Activated effector memory CD4-positive, alpha-beta T cell treated with anti-CD3 and anti-CD28 coated beads, Interleukin-2, amount 50 U/mL, for 16 hours (primary cell): Measurements from ENCODE around the gene TSHZ1.

Source experiments
- DNase-seq: peaks from one replicate; pipeline ENCODE4 v3.0.0-alpha.2; 2020

Gene TSHZ1, protein sequence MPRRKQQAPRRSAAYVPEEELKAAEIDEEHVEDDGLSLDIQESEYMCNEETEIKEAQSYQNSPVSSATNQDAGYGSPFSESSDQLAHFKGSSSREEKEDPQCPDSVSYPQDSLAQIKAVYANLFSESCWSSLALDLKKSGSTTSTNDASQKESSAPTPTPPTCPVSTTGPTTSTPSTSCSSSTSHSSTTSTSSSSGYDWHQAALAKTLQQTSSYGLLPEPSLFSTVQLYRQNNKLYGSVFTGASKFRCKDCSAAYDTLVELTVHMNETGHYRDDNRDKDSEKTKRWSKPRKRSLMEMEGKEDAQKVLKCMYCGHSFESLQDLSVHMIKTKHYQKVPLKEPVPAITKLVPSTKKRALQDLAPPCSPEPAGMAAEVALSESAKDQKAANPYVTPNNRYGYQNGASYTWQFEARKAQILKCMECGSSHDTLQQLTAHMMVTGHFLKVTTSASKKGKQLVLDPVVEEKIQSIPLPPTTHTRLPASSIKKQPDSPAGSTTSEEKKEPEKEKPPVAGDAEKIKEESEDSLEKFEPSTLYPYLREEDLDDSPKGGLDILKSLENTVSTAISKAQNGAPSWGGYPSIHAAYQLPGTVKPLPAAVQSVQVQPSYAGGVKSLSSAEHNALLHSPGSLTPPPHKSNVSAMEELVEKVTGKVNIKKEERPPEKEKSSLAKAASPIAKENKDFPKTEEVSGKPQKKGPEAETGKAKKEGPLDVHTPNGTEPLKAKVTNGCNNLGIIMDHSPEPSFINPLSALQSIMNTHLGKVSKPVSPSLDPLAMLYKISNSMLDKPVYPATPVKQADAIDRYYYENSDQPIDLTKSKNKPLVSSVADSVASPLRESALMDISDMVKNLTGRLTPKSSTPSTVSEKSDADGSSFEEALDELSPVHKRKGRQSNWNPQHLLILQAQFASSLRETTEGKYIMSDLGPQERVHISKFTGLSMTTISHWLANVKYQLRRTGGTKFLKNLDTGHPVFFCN (N-terminal part only)

DNA sequence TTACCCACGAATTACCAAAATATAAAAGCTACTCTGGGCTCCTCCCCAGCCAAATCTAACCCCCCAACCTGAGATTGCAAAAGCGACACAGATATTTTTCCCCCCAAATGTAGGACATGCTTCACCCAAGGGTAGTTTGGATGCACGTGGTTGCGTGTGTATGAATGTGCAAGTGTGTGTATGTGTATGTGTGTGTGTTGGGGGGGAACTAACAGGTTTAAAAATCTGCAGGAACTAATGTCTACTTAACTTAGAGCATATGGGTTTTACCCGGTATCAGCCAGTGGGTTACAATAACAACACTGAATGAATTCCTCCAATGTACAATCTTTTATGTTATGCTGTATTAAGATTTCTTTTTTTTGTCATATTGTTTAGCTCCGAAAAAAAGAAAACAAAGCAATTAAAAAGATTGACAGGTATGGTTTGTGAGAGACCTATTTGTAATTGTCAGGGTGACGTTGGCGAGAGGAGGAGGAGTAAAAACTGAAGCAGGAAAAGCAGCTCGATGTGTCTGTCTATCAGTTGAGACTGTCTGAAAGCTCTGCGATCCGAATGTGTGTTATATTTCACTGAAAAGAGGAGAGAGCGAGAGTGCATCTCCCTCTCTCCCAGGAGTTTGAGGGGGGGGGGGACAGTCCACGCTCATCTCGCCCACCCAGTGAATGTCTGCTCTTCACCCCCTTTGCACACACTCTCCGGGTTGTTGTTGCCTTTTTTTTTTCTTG, at the start of gene TSHZ1:
Gene TSHZ1, plus strand, starts transcription at position 524 of the 728 bp plus-strand sequence. CDS start 1,080 bp downstream, outside the sequence.
- DNase-seq = peak; percentile 80

DNA sequence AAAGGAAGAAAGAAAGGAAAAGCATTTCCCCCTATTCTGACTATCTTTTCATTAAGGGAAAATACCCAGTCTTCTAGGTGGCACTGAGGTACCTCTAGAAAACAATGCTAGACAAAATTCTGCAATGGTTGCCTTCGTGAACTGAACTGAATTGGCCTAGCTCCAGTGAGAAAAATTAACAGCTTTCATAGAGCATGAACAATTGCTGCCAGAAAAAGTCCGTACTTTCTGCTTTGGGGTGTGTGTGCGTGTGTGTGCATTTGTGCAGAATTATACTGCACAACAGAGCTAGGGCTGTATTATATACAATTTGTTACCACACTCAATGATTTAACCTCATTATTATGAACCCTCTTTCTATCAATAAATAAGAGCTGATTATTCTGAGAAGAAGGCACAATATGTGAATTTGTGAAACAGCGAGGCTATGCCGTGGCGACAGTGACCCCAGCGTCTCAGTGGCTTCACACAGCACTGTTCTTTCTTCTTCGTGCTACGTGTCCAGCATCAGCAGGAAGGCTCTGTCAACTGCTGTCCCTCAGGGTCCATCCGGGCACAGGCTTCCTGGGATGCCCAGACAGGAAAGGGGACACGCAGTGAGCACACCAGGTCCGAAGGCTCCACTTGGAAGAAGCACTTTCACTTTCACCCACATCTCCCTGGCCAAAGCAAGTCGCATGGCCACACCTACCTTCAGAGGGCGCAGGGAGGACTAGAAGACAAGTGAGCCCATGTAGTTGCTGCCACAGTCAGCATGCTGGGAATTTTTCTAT, 49.2 kb upstream of the TSHZ1 start:
- DNase-seq = no peak

DNA sequence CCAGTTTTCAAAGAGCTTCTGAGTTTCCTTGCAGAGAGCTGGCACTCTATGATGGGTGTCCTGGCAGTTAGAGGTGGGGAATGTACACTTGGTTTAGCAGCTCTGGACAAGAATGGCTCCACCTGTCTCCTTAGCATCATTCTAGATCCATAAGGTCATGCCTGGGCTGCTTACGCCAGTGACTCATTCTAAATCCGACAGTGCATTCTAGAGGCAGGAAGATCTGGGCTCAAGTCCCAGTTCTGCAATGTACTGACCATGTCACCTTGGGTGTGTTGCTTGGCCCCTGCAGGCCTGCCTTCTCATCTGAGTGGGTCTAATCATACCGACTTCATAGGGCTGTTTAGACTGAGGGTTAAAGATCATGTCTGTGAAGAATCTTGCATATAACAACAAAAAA, 48.1 kb upstream of the TSHZ1 start:
- DNase-seq = no peak

DNA sequence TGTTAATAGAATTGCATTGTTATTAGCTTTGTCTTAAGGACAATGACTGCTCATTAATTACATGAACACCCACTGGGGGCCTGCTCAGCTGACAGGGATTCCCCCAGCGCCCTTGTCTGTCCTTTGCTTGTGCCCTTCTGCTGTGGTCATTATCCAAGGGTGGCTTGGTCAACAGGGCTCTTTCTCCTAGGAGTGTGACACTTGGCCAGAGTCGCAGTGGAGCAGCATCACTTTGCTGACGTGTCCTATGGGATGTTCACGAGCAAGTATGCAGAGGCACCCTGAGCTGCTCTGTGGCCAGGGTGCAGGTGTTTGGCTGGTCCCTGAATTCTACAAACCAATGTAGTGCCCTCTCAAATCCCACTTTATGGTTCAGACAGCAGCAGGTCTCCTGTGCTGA, 47.6 kb upstream of the TSHZ1 start:
- no peak for DNase-seq

DNA sequence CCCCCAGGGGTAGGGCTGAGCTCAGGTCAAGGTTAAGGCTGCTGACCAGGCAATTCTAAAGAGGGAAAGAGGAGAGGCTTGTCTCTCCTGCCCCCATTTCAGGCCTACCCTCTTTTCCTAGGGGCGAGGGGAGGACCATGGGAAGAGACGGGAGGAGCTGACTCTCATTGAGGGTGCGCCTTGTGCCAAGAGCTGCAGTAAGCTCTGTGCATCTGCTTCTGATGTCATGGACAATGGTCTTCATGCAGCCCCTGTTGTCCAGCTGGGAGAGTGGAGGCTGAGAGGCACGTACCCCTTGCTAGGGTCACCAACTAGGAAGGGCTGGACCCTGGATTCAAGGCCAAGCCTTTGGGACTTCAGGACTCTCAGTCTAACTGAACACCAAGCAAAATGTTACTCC, 46.9 kb upstream of the TSHZ1 start:
- no peak for DNase-seq

DNA sequence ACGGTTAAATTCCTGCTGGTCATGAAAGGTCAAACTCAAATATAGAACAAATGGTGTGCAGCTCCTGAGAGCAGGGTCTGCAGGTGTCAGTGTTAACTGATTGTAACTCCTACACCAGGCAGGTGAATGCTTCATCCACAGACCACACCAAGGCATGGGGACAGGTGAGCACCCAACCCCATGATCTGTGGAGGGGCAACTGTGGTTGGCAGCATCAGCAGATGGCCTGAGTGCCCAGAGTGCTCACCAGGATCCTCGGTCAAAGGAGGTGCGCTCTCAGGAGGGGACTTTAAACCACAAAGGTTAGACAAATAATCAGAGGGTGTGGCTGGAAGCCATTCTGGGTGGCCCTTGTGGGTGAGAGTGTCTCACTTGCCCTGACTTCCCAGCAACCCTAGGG, 46.1 kb upstream of the TSHZ1 start:
- DNase-seq = no peak

DNA sequence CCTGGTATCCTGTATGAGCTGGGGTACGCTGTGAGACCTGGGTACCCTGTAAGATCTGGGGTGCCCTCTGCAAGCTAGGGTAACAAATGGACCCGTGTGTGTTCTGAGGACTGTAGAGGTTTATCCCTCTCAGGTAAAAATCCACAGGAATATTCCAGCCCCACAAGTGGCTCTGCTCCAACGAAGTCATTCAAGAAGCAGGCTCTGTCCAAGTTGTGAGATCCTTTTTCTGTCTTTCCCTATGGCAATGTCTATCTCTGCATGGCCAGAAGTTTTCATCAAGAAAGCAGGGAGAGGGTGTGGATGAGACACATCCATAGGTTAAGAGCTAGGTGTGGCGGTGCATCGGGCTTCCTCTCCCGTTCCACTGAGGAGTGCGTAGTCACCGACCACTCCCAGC, 44.7 kb upstream of the TSHZ1 start:
- no peak for DNase-seq

DNA sequence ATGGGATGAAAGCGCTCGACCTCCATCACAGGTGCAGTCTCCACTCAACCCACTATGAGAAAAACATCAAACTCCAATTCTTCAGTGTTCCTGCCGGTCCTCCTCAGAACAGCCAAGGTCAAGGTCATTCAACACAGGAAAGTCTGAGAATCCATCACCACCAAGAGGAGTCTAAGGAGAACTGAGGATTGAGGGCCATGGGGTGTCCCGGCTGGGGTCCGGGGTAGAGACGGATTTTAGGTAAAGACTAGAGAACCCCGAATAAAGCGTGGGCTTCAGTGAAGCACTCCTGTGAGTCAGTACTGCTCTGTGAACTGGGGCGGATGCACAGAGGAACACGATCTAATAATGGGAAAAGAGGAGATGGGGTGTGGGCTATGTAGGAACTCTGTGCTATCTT, 43.5 kb upstream of the TSHZ1 start:
- DNase-seq = no peak

DNA sequence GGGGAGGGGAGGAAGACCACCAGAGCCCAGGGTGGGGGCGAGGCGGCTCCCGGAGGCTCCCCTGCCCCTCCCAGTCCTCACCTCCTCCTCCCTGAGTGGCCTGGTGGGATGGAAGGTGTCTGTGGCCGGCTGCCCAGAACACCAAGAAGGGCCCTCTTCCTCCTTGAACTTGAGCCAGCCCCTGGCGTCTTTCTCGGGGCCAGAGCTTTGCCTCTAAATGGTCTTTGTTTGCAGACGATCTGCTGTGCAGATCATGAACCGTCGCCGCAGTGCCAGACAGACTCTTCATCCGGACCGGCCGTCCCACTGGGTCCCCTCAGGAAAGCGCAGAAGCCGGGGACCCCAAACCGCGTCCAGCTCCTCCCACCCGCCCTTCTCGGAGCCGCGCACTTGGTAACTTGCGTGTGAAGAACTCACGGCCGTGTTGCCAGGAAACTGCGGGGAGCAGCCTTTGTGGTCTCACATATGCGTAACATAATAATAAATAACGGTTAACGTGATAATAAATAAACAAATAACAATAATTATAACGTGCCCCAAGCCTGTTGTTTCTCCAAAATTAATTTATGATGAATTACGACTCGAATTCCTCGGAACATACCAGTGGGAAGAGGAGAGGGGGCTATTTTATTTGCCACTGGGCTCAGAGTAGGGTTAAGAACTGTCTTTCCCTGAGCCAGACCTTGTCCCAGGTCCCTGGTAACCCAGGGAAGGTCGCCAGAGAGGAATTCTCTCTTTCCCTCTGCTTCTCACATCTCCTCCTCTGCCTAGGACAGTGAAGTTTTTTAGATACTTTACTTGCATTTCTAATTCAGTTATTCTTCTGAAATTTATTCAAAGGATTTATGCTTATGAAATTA, 42.6 kb upstream of the TSHZ1 start:
- no peak for DNase-seq

DNA sequence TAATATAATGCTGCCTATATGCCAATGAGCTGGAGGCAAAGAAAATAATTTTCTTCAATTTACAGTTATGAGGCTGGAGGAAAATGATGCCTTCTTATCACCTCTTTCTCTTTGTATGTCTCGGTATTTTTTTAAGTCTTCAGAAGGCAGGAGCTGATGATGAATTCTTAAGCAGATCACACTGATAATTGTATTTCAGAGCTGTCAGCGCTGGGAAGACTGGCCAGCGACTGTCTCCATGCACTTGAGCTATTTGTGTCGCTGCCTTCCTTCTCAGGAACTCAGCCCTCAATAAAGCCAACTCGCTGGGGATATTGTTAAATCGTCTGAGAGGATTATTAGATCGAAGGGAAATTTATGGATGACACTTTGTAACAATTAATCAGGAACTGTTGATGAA, 42.0 kb upstream of the TSHZ1 start:
- DNase-seq = no peak

DNA sequence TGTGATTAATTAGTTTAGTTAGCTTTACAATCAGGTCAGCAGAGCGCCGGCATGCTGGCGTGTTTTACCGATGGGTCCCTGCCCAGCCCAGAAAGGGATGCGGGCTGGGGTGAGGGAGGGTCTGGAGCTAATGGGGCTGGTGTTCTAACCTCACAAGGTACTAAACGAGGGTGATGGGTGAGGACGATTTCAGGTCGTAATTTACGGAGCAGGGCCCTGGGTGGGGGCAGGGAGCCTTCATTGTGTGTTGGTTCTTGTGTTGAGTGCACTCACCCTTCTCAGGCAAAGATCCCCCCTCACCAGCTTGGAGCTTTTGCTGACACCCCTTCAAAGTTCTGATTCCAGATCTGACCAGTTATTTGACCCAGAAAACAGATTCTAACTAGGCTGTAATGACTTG, 41.2 kb upstream of the TSHZ1 start:
- peak; percentile 17 for DNase-seq

DNA sequence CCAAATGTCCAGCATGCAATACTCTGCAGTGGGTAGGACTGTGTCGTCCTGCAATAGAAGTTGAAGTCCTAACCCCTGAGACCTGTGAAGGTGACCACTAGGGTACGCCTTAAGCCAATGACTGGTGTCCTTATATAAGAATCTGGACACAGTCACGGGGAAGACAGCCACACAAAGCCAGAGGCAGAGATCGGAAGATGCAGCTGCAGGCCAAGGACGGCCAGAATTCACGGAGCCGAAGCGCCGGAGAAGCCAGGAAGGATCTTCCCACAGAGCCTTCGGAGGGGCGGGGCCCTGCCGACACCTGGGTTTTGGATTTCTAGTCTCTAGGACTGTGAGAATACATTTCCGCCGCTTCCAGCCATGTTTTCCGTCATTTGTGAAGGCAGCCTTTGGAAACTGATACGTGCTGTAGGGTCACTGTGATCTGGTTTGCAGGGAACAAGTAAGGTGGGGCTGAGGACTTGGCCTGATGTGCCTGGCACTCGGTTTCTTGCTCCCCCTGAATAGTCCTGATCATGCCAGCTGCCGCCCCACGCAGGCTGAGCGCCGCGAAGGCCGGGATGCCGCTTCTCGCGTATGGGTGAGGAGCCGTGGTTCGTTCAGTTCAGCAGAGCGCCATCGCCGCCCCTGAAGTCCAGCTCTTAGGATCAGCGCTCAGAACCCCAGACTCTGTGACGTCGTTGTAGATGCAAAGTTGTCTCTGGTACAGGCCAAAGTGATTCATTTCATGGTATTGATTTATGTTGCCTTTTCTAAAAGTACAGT, 40.4 kb upstream of the TSHZ1 start:
- DNase-seq = peak; percentile 52

DNA sequence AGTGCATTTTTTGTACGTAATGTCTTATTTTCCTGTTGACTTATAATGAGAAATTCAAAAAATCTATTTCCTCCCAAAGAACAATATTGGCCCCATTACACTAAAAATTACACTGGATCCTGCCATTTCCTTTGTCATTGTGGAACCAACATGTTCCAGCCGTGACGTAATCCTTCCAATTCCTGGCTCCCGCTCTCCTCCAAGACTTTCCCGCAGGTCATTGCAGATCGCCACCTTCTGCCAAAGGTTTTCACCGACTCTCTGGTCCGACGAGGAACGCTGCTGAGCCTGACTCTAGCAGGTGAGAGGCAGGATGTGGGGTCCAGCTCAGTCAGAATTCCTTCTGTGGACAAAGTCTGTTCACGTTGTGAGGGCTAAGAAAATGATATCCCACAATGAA, 39.7 kb upstream of the TSHZ1 start:
- DNase-seq = peak; percentile 17

DNA sequence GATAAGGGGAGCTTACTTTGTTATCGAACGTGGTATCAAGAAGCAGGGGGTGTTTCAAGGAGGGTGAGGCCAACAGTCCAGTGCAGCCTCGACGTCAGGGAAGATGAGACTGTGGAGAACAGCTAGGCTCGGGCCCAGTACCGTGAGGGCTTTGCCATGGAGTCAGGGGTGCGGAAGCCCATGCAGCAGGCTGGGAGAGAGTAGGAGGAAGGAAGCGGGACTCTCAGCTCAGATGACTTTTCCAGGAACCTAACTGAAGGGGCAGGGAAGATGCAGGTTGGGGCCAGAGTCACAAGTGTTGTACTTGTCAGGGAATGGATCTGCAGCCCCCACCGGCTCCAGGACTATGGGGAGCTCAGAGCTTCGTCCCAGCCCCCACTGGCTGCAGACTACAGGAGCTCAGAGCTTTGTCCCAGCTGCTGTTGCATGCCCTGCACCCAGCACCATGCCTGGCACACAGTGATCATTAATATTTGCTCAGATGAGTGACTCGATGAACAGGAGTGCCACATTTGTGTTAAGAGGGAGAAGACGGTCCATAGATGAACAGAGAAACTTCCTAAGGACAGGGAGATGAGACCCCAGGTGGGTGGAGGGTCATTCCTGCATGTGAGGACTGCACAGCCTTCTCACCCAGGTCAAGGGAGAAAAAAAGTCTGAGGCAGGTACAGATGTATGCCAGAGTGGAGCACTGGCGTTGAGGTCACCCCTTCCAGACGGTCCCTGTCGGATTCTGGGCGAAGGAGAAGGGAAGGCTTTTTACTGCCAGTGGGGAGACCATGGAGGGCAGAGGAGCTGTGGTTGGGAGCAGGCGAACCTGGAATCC, 38.1 kb upstream of the TSHZ1 start:
- DNase-seq = peak; percentile 45

DNA sequence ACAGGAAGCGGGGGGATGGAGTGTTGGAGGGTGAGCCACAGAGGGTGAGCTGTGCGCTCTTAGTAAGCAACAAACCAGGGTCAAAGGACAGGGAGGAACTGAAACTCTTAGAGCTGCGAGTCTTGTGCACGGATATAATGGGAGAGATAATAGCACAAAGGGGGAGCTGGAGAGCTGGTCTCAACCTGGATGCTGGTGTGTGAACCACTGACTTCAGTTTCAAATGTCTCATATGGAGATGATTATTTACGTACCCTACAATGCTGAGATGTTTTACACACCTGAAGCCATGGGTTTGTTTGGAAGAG, 37.5 kb upstream of the TSHZ1 start:
- DNase-seq = no peak

DNA sequence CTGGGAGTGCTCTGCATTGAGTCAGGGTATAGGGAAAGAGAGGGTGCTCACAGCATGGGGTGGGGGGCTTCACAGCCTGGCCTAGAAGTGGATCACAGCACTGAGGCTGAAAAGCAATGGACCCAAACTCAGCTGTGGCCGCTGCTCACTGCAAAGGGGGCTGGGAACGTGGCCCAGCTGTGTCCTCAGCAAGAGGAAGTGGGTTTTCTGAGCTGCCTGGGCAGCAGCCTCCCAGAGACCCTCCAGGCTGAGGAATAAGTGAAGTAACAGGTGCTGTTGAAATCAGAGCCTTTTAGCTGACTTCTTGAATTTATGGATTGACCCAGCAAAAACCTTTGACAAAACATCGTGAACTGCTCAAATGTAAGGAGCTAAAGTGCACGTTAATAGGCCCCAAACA, 36.9 kb upstream of the TSHZ1 start:
- DNase-seq = peak; percentile 21

DNA sequence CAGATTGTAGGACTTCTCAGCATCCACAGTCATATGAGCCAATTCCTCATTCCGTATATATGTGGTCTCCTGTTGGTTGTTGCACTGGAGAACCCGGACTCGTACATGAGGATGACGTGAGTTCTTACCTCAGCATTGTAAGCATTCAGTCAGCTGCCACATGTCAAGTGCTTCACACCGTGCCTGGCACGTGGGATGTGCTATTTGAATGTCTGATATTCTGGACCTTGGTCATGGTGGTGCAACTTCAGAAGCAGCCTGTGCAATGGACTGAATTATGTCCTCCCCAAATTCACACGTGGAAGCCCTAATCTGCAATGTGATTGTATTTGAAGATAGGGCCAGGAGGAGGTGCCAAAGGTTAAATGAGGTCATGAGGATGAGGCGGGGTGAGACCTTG, 33.7 kb upstream of the TSHZ1 start:
- no peak for DNase-seq

DNA sequence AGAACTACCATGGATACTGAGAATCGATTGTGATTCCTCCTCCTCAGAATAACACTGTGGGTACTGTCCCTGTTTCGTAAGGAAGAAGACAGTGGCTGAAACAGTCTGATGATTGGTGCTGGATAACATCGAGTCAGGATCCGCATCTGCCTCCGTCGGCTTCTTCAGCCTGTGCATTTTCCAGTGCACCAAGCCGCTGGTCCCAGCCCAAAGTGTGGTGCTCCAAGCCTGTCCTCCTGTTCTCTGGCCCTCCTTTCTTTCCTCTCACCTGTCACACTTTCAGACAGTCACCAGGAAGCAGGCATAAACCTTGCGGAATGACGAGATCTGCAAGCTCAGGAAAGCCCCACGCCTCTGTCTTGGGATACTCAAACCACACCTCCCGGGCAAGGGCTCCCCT, 32.2 kb upstream of the TSHZ1 start:
- peak; percentile 52 for DNase-seq

DNA sequence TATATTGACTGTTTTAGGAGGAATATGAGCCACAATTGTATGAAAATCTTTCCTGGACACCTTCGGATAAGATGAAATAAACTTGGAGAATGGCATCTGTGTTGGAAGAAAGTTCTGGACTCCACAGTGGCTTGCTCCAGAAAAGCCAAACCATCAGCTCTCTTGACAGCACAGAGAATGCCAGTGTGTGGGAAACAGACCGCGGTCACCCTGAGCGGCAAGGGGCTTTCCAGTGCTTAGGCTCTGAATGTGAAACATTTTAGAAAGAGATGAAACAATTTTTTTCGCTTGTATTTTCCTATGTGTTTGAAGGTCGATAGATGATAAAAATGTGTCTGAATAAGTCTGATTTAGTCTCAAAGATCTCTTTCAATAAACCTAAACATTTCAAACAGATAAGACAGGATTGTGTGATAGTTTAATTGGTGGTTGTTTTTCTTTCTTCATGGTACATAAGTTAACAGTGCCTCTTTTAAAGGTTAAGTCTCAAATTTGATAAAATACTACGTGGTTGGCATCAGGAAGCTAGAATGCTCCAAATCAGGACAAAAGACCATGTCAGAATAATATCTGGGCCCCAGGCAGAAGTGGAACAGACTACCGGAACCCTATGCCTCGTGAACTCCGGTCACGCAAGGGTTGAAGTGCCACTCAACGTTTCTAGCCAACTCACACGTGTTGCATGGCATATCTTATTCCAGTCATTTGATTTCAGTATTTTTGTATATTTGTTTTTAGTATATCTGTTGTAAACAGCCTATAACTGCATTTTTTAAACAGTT, 30.6 kb upstream of the TSHZ1 start:
- DNase-seq = peak; percentile 24
